LHCN-M2 (cell line): ENCODE measurements around the gene CROCC2. TPM values are rescaled to one million over a fixed set of nuclear protein-coding genes. Genes with fewer than 3 reads are reported as not detected.

ENCODE experiments used
- DNase-seq: peaks from one replicate; pipeline ENCODE4 v3.0.0-alpha.2; 2012; ENCODE audit warnings: low read depth
- total RNA-seq: library from RNA; depleted of rRNA; stranded (reverse); fragments of >200 nt; gene quantifications from 2 replicates; pipeline ENCODE4 v1.2.3, GENCODE V29; 2014

CROCC2 gene
- total RNA-seq, 1 experiment from 2014 or later, result under 0.01 TPM

GRCh38 chr2:240920783-240921231 is 14.7 kb downstream of the CROCC2 start:
- DNase-seq, result peak; percentile 32

- DNase-seq, result peak; percentile 96
These were observed 15.3 kb downstream of the CROCC2 start for GRCh38 chr2:240921311-240921994.

- no peak for DNase-seq
These were observed 15.8 kb downstream of the CROCC2 start for GRCh38 chr2:240921995-240922244.

- peak; percentile 28 for DNase-seq
These were observed 16.3 kb downstream of the CROCC2 start for GRCh38 chr2:240922245-240922981.

DNA sequence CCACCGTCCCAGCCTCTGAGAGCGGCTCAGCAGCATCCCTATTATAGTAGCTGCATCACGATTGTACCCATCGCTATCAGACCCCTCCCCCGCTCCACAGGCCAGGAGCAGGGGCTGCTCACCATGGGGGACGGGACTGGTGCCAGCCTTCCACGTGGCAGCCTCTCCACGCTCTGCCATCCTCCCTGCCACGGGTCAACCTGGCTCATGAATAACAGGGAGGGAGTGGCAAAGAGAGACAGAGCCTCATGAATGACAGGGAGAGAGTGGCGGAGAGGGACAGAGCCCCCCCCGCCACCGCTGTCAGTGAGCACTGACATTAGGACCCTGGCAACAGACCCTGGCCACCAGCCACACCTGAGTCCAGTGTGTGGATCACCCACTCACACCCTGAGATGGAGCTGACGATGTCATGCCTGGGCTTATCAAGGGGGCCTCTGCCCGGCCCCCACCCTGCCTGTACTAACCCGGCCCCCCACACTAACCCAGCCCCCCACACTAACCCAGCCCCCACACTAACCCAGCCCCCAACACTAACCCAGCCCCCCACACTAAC is 16.9 kb downstream of the CROCC2 start:
- no peak for DNase-seq

GRCh38 chr2:240925191-240925567 is 19.0 kb downstream of the CROCC2 start:
- no peak for DNase-seq

GRCh38 chr2:240925568-240926515 is 19.7 kb downstream of the CROCC2 start:
- no peak for DNase-seq

GRCh38 chr2:240926516-240927389 is 20.6 kb downstream of the CROCC2 start:
- no peak for DNase-seq

DNA sequence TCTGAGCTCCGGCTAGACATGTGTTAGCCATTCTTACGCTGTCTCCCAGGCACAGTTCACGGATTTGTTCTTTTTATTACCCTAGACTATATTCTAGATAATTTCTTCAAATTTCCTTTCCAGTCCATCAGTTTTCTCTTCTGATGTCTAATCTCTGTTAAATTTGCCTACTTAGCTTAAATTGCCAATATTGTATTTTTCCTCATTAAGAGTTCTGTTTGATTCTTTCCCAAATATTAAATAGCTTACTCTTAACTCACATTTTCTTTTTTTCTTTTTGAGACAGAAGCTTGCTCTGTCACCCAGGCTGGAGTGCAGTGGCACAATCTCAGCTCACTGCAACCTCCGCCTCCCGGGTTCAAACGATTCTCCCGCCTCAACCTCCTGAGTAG is 21.2 kb downstream of the CROCC2 start:
- no peak for DNase-seq

- no peak for DNase-seq
These were observed 22.6 kb downstream of the CROCC2 start for GRCh38 chr2:240928476-240929363.

GRCh38 chr2:240929364-240930095 is 23.4 kb downstream of the CROCC2 start:
- DNase-seq, result no peak

DNA sequence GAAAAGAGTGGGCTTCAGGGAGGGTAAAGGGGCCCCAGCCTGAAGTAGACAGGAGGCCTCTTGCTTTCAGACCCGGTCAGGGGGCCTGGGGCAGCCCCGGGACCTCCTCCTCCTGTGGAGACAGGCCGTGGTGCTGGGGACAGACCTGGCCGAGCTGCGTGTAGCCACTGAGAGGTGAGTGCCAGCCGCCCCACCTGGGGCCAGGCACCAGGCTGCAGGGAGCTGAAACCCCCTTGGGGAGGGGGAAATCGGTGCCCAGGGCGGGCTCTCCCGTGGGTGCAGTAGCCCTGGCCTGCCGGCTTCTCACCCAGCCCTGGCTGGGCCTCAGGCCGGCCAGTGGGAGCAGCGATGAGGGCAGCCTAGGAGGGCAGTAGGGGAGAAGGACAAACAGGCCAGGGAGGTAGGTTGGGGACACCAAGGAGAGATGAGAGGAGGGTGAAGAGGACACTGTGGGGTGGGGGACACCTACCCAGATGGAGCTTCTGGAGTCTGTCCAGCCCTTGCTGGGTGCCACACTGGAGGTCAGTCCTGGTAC is 24.0 kb downstream of the CROCC2 start:
- DNase-seq, result no peak

GRCh38 chr2:240930631-240931318 is 24.6 kb downstream of the CROCC2 start:
- DNase-seq, result no peak

DNA sequence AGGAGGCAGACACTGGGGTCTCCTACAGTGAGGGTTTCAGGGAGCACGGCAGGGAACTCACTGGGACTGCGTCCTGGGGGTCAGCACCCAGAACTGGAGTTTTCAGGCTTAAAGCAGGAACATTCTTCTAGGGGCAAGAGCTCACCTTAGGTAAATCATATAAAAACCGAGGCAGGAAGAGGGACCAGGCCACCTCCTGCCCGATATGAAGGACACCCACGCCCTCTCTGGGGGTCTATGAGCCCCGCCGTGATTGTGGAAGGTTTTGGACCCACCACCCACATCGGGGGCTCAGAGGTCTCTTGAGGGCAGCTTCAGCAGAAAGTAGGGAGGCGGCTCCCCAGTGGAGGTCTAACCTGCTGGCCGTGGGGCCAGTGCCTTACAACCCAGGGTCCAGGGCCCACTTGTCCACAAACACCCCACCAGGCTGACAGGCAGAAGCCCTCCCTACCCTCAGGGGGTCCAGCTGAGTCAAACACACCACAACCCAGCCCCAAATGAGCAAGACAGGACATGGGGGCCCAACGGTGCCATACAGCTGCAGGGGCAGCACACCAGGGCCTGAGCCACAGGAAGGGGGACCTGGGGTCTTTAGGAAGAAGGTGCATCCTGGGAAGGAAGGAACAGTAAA is 25.3 kb downstream of the CROCC2 start:
- no peak for DNase-seq

DNA sequence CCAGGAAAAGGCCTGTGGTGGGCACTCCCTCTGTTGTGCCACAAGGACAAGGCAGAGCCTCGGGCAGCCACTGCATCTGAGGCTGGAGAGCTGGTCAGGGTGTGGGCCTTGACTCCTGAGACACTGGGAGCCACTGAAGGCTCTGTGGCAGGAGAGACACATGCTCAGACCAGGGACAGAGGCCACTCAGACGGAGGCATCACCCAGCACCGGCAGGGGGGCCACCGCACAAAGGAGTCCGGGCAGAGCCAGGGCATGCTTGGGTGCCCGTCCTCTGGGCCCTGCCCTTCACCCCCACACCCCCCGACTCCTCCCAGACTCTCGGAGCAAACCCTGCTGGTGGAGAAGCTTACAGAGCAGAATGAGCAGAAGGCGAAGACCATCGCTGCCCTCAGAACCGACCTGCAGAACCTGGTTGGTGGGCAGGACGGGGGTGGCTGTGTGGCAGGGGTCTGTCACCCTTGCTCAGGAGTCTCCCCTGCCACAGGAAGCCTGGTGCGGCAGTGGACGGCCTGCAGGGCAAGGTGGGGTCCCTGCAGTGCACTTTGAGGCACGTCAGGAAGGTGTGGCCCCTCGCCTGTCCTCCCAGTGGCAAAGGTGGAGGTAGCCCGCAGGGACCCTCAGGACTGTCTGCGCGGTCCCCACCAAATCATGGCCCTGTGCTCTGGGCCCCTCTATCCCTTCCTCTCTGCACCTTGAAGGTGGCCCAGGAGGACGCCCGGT is 26.0 kb downstream of the CROCC2 start:
- no peak for DNase-seq

DNA sequence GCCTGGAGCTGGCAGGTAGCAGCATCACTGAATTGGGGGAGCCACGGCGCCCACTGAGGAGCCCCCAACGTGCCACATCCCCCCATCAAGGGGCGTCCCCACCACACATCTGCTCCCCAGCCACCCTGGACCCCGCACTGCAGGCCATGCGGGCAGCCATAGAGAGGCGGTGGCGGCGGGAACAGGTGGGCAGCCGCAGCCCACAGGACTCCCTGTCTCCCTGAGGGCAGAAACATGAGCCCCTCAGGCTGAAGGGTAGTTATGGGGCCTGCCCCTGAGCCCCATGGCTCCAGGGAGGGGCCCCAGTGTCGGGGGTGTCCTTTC is 26.6 kb downstream of the CROCC2 start:
- no peak for DNase-seq
